Natural killer cell (primary cell): ENCODE measurements around the gene MMP15. TPM values are rescaled to one million over a fixed set of nuclear protein-coding genes. Genes with fewer than 3 reads are reported as not detected.

Experiments
- ATAC-seq, 3 donors: fragments of 150-1000 bp in 2 of 3; fragments of 200-7000 bp in 1 of 3; cut with Tn5 transposase; 1 replicate in 1 of 3; 2 replicates in 2 of 3; pipeline ENCODE4 v1.10.0; 2021; ENCODE audit warnings: mild to moderate bottlenecking in 2 of 3, moderate library complexity in 2 of 3
- DNase-seq, 2 donors: peaks; one replicate each; pipeline versions ENCODE4 v3.0.0 to v3.0.0-alpha.2; 2013 to 2021; ENCODE audit warnings: mixed read lengths in 1 of 2
- H3K27ac ChIP-seq: one replicate; pipeline ENCODE4 v1.5.1; 2013; ENCODE audit warnings: mild to moderate bottlenecking, low read length
- H3K27me3 ChIP-seq: one replicate; pipeline ENCODE4 v1.6.1; 2013; ENCODE audit warnings: low read length; ENCODE audit not compliant: control insufficient read depth, insufficient read depth
- H3K36me3 ChIP-seq: one replicate; pipeline ENCODE4 v1.6.1; 2013; ENCODE audit warnings: low read length; ENCODE audit not compliant: control insufficient read depth, insufficient read depth
- H3K4me1 ChIP-seq: one replicate; pipeline ENCODE4 v1.6.1; 2013; ENCODE audit warnings: low read length; ENCODE audit not compliant: control insufficient read depth, insufficient read depth
- H3K4me3 ChIP-seq: one replicate; pipeline ENCODE4 v1.5.1; 2013; ENCODE audit warnings: low read length
- H3K9me3 ChIP-seq: one replicate; pipeline ENCODE4 v1.6.1; 2013; ENCODE audit warnings: low read length; ENCODE audit not compliant: control insufficient read depth, insufficient read depth
- H3K27ac Mint-ChIP-seq, 2 donors: one replicate each; pipeline ENCODE4 v1.8.0; 2022; ENCODE audit warnings: mild to moderate bottlenecking in 2 of 2, mixed read lengths in 2 of 2, moderate library complexity in 1 of 2
- H3K27me3 Mint-ChIP-seq, 2 donors: one replicate each; pipeline ENCODE4 v1.8.0; 2022; ENCODE audit warnings: low read depth in 2 of 2, mixed read lengths in 2 of 2
- H3K36me3 Mint-ChIP-seq: one replicate; pipeline ENCODE4 v1.8.0; 2022; ENCODE audit warnings: mixed read lengths
- H3K4me1 Mint-ChIP-seq, 2 donors: one replicate each; pipeline ENCODE4 v1.8.0; 2022; ENCODE audit warnings: mixed read lengths in 2 of 2
- H3K4me3 Mint-ChIP-seq: one replicate; pipeline ENCODE4 v1.8.0; 2022; ENCODE audit warnings: mild to moderate bottlenecking, moderate library complexity, mixed read lengths
- H3K9me3 Mint-ChIP-seq, 2 donors: one replicate each; pipeline ENCODE4 v1.8.0; 2022; ENCODE audit warnings: mixed read lengths in 2 of 2
- WGBS: methylation state at CpG from one replicate; pipeline ENCODE4 v1.1.7; 2013; ENCODE audit warnings: missing lambda C conversion rate; ENCODE audit not compliant: insufficient coverage; 5-methylcytosine and 5-hydroxymethylcytosine counted together
- intact Hi-C: fragments of 100-400 bp; cut with micrococcal nuclease; formaldehyde crosslinking; loops from one replicate; pipeline ENCODE4 v1.14.2; 2022
- total RNA-seq, 4 donors: library from RNA; stranded (reverse); fragments of 120-200 nt in 1 of 4; gene quantifications; one replicate each; pipeline versions ENCODE4 v1.2.3 to v1.2.4, GENCODE V29; 2013 to 2022
- TF ChIP-seq, protein P1 (sequence below): fragments of 200-600 bp; IDR thresholded peaks from one replicate; pipeline ENCODE4 v1.8.0; 2022; ENCODE audit warnings: antibody characterized with exemption

MMP15 gene
- total RNA-seq, 3 donors from 2014 or later (not counting 1 experiment from before 2014, with no cell fraction given): 0.23 to 0.27 (median 0.24) TPM

DNA sequence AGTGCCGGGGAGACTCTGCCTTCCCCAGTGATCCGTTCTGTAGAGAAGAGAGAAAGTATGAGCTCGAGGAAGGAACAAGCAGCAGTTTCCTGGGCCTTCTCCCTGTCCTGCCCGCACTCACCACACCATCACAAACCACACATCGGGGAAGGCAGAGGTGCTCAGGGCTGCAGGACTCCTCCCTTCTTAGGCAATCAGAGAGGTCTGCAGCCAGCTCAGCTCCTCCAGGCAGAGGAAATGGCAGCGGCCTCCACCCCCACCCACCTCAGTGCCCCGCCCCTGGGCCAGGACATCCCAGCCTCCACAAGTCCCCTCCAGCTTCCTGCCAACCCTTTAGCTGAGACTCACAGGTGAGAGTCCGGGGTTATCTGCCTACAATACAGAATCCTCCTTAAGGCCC, 27.1 kb upstream of the MMP15 start:
- peaks cover 5% of the 10 kb centered on the region for H3K36me3 Mint-ChIP-seq
- H3K36me3 ChIP-seq: peaks cover 41% of the 10 kb centered on the region
- 27% methylated on average over 6 of the region's 8 CpGs for WGBS
- no peaks in the 10 kb centered on the region for H3K27me3 Mint-ChIP-seq
- no peaks in the 10 kb centered on the region for H3K9me3 ChIP-seq
- TF ChIP-seq, protein P1, sequence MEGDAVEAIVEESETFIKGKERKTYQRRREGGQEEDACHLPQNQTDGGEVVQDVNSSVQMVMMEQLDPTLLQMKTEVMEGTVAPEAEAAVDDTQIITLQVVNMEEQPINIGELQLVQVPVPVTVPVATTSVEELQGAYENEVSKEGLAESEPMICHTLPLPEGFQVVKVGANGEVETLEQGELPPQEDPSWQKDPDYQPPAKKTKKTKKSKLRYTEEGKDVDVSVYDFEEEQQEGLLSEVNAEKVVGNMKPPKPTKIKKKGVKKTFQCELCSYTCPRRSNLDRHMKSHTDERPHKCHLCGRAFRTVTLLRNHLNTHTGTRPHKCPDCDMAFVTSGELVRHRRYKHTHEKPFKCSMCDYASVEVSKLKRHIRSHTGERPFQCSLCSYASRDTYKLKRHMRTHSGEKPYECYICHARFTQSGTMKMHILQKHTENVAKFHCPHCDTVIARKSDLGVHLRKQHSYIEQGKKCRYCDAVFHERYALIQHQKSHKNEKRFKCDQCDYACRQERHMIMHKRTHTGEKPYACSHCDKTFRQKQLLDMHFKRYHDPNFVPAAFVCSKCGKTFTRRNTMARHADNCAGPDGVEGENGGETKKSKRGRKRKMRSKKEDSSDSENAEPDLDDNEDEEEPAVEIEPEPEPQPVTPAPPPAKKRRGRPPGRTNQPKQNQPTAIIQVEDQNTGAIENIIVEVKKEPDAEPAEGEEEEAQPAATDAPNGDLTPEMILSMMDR: no peak
- H3K27me3 ChIP-seq: no peaks in the 10 kb centered on the region
- peak; percentile 31 to 71 for DNase-seq
- H3K4me3 ChIP-seq: peak overlapping the region; percentile 62
- intact Hi-C loops: loop anchor here (2.0 kb wide), 1 partner anchor 100 kb away; no protein-coding TSS in a partner anchor
- ATAC-seq: no peak
- peaks cover 49 to 62% of the 10 kb centered on the region in 2 donors for H3K4me1 Mint-ChIP-seq
- H3K4me3 Mint-ChIP-seq: peak overlapping the region; percentile 92
- peaks cover 80% of the 10 kb centered on the region for H3K4me1 ChIP-seq
- H3K9me3 Mint-ChIP-seq: no peaks in the 10 kb centered on the region
- H3K27ac Mint-ChIP-seq: peak overlapping the region; percentile 86 to 93
- peak overlapping the region; percentile 66 for H3K27ac ChIP-seq

DNA sequence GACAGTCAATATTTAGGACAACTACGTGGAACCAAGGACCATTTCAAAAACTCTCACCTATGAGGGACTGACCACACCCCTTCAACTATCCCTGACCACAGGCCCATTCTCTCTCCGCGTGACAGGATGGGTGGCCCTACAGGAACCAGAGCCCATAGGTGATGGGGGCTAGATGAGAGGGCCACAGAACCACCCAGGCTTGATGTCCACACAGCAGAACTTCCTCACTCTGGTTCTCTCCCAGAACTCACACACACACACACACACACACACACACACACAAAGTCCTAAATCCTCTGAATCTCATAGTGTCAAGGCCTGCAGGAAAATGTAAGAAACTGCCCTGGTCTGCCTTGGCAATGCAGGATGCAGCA, 26.6 kb upstream of the MMP15 start:
- no peaks in the 10 kb centered on the region for H3K9me3 ChIP-seq
- DNase-seq (no peak), ATAC-seq (no peak)
- H3K27me3 Mint-ChIP-seq: no peaks in the 10 kb centered on the region
- H3K36me3 ChIP-seq: peaks cover 38% of the 10 kb centered on the region
- peak overlapping the region; percentile 66 for H3K27ac ChIP-seq
- peaks cover 52 to 65% of the 10 kb centered on the region in 2 donors for H3K4me1 Mint-ChIP-seq
- peak overlapping the region; percentile 92 for H3K4me3 Mint-ChIP-seq
- TF ChIP-seq, protein P1: no peak
- H3K4me1 ChIP-seq: peaks cover 76% of the 10 kb centered on the region
- intact Hi-C loops: loop anchor here (2.0 kb wide), 1 partner anchor 100 kb away; no protein-coding TSS in a partner anchor
- peak overlapping the region; percentile 86 to 93 for H3K27ac Mint-ChIP-seq
- H3K27me3 ChIP-seq: no peaks in the 10 kb centered on the region
- 14% methylated on average over 3 of the region's 3 CpGs for WGBS
- H3K36me3 Mint-ChIP-seq: peaks cover 5% of the 10 kb centered on the region
- no peaks in the 10 kb centered on the region for H3K9me3 Mint-ChIP-seq
- peak overlapping the region; percentile 62 for H3K4me3 ChIP-seq

DNA sequence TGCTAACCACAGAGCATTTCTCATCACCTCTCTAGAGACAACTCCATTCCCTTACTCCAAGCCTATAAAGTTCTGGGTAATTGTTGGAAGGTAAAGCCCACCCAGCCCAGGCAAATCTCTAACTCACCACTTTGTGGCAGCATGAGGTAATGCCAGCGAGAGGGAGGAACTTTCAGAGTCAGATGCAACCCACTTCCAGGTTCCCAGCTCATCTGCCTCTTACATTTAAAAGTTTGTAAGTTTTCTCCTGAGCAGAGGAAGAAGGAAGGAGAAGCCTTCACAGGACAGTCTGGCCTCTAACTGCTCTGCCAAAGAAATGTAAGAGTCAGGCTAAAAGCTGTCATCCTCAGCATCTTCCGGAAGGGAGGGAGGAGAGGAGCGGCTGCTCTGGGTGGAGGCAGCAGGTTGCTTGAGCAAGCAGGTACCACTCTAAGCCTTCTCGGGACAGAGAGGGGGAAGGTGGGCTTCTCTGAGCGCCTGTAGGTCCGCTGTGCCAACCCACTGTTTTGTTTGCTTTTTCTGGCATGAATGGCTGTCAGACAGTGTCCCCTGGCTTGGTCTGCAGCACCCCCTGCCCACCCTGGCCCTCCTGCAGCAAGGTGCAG, 26.1 kb upstream of the MMP15 start:
- Histone ChIP-seq H3K27me3 (no peaks in the 10 kb centered on the region), H3K4me3 (peak overlapping the region; percentile 62), H3K9me3 (no peaks in the 10 kb centered on the region), H3K36me3 (peaks cover 35% of the 10 kb centered on the region), H3K4me1 (peaks cover 71% of the 10 kb centered on the region), H3K27ac (peak overlapping the region; percentile 66)
- Mint-ChIP-seq H3K27ac (peak overlapping the region; percentile 86 to 93), H3K36me3 (peaks cover 2% of the 10 kb centered on the region), H3K9me3 (no peaks in the 10 kb centered on the region), H3K4me3 (peak overlapping the region; percentile 92), H3K27me3 (no peaks in the 10 kb centered on the region), H3K4me1 (peaks cover 55 to 66% of the 10 kb centered on the region in 2 donors)
- ATAC-seq (no peak), DNase-seq (peak in 1 of 2 donors; percentile 69)
- WGBS: 8% methylated on average over 6 of the region's 6 CpGs
- TF ChIP-seq, protein P1: no peak
- intact Hi-C loops: loop anchor here (2.0 kb wide), 1 partner anchor 101 kb away; no protein-coding TSS in a partner anchor
